SK-N-SH treated with all-trans-retinoic acid at 6 μM for 48 hours (cell line): ENCODE data around the gene ZNF423.
A peak's percentile ranks its signal among the peaks of the same experiment; 100 is the strongest.

Source experiments
- ATAC-seq: fragments of 200-7000 bp; cut with Tn5 transposase; 3 replicates; pipeline ENCODE4 v1.9.1; 2020; ENCODE audit warnings: mild to moderate bottlenecking, moderate library complexity
- BACH2 ChIP-seq: fragments of 250-450 bp; sonication (Bioruptor Pico); IDR thresholded peaks from 2 replicates; pipeline ENCODE4 v1.9.0; 2021; ENCODE audit warnings: mild to moderate bottlenecking, borderline replicate concordance
- CSDC2 ChIP-seq: fragments of 250-450 bp; sonication (Bioruptor Pico); IDR thresholded peaks from 2 replicates; pipeline ENCODE4 v1.5.0; 2020; ENCODE audit warnings: mild to moderate bottlenecking, moderate library complexity
- ESRRG ChIP-seq: fragments of 250-450 bp; sonication (Bioruptor Pico); IDR thresholded peaks from 2 replicates; pipeline ENCODE4 v1.6.1; 2021; ENCODE audit warnings: mild to moderate bottlenecking
- ISL1 ChIP-seq: fragments of 250-450 bp; sonication (Bioruptor Pico); IDR thresholded peaks from 2 replicates; pipeline ENCODE4 v2.1.2; 2022; ENCODE audit warnings: mild to moderate bottlenecking, moderate library complexity
- OSR1 ChIP-seq: fragments of 250-450 bp; sonication (Bioruptor Pico); IDR thresholded peaks from 2 replicates; pipeline ENCODE4 v1.8.0; 2022; ENCODE audit warnings: moderate library complexity, mild to moderate bottlenecking, inconsistent platforms
- PPARA ChIP-seq: fragments of 250-450 bp; sonication (Bioruptor Pico); IDR thresholded peaks from 2 replicates; pipeline ENCODE4 v1.5.0; 2020; ENCODE audit warnings: mild to moderate bottlenecking, borderline replicate concordance
- SNAI2 ChIP-seq: fragments of 250-450 bp; sonication (Bioruptor Pico); IDR thresholded peaks from 2 replicates; pipeline ENCODE4 v1.5.0; 2020; ENCODE audit warnings: mild to moderate bottlenecking, moderate library complexity
- TCF4 ChIP-seq: fragments of 250-450 bp; sonication (Bioruptor Pico); IDR thresholded peaks from 2 replicates; pipeline ENCODE4 v1.8.0; 2021; ENCODE audit warnings: mild to moderate bottlenecking, moderate library complexity, borderline replicate concordance
- TOX ChIP-seq: fragments of 250-450 bp; sonication (Bioruptor Pico); IDR thresholded peaks from 2 replicates; pipeline ENCODE4 v1.8.0; 2021; ENCODE audit warnings: mild to moderate bottlenecking, moderate library complexity, borderline replicate concordance
- ZC3H10 ChIP-seq: fragments of 250-450 bp; sonication (Bioruptor Pico); IDR thresholded peaks from 2 replicates; pipeline ENCODE4 v1.5.1; 2021; ENCODE audit warnings: mild to moderate bottlenecking, moderate library complexity
- ZFP30 ChIP-seq: fragments of 450-650 bp; formaldehyde crosslinking; IDR thresholded peaks from 2 replicates; pipeline ENCODE4 v1.5.0; 2022; ENCODE audit warnings: mild to moderate bottlenecking, moderate library complexity
- ZNF70 ChIP-seq: fragments of 450-650 bp; formaldehyde crosslinking; IDR thresholded peaks from 2 replicates; pipeline ENCODE4 v1.5.0; 2020; ENCODE audit warnings: mild to moderate bottlenecking, moderate library complexity
- ZNF8 ChIP-seq: fragments of 450-650 bp; formaldehyde crosslinking; IDR thresholded peaks from 2 replicates; pipeline ENCODE4 v1.5.0; 2020; ENCODE audit warnings: mild to moderate bottlenecking, moderate library complexity
- TF ChIP-seq, protein P1 (sequence below): fragments of 250-450 bp; sonication (Bioruptor Pico); IDR thresholded peaks from 2 replicates; pipeline ENCODE4 v1.5.0; 2020; ENCODE audit warnings: mild to moderate bottlenecking, moderate library complexity
- TF ChIP-seq, protein P2 (sequence below): fragments of 250-450 bp; sonication (Bioruptor Pico); IDR thresholded peaks from 2 replicates; pipeline ENCODE4 v1.8.0; 2020; ENCODE audit warnings: mild to moderate bottlenecking, moderate library complexity, borderline replicate concordance
- TF ChIP-seq, protein P3 (sequence below): fragments of 250-450 bp; sonication (Bioruptor Pico); IDR thresholded peaks from 2 replicates; pipeline ENCODE4 v1.5.1; 2021; ENCODE audit warnings: mild to moderate bottlenecking, moderate library complexity
- TF ChIP-seq, protein P4 (sequence below): fragments of 250-450 bp; sonication (Bioruptor Pico); IDR thresholded peaks from 2 replicates; pipeline ENCODE4 v1.8.0; 2021; ENCODE audit warnings: low read depth, mild to moderate bottlenecking, moderate library complexity, borderline replicate concordance

Gene ZNF423

DNA sequence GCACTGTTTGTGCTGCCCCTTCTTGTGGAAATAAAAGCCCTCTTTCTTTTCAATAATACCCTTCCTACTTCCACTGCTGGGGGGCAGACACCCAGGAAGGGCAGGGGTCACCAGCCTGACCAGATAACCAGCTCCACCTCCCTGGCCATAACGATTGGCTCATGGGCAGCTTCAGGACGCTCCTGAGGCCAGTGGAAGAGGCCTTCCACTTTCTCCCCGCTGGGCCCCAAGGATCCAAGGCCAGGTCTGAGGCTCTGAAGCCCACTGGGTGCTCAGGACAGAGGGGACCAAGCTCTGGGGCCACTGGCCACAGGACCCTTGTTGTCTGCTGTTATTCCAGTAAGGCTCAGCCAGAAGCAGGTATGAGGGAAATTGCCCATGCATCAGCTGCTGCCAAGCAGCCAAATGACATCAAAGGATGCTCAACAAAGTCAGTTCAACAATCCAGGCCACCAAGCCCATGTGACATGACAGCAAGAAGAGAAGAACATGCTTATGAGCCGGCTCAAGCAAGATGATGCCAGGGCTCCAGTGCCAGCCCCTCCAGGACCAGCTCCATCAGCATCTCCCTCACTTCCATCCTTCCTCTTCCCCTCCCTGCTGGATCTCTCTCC lies 238.8 kb downstream of the ZNF423 start (continued):
- TF ChIP-seq ISL1 (CRISPR knock-in tag) = no peak
- no peak for TF ChIP-seq BACH2
- TF ChIP-seq PPARA = no peak
- TF ChIP-seq TOX (CRISPR knock-in tag) = no peak
- TF ChIP-seq, protein P1, sequence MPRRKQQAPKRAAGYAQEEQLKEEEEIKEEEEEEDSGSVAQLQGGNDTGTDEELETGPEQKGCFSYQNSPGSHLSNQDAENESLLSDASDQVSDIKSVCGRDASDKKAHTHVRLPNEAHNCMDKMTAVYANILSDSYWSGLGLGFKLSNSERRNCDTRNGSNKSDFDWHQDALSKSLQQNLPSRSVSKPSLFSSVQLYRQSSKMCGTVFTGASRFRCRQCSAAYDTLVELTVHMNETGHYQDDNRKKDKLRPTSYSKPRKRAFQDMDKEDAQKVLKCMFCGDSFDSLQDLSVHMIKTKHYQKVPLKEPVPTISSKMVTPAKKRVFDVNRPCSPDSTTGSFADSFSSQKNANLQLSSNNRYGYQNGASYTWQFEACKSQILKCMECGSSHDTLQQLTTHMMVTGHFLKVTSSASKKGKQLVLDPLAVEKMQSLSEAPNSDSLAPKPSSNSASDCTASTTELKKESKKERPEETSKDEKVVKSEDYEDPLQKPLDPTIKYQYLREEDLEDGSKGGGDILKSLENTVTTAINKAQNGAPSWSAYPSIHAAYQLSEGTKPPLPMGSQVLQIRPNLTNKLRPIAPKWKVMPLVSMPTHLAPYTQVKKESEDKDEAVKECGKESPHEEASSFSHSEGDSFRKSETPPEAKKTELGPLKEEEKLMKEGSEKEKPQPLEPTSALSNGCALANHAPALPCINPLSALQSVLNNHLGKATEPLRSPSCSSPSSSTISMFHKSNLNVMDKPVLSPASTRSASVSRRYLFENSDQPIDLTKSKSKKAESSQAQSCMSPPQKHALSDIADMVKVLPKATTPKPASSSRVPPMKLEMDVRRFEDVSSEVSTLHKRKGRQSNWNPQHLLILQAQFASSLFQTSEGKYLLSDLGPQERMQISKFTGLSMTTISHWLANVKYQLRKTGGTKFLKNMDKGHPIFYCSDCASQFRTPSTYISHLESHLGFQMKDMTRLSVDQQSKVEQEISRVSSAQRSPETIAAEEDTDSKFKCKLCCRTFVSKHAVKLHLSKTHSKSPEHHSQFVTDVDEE (CRISPR knock-in tag) = no peak
- TF ChIP-seq, all 23 proteins: peak for 0

DNA sequence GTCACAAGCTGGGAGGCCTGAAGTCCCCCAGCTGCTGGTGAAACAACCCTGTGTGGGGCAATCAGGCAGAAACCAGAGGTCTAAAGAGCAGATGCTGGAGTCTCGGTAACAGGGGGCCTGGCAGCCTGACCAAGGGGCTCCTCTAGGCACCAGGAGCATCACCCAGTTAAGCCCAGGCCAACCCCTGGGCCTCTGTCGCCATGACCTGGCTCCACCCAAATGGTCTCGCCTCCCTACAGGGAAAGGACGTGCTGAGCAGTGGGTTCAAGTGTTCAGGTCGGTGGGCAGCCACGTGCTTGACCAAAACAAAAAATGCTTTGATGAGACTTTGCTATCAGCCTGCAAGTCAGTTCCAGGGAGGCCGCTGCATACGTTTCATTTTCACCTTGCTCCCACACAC lies 240.3 kb downstream of the ZNF423 start:
- ATAC-seq = no peak
- TF ChIP-seq, protein P2, sequence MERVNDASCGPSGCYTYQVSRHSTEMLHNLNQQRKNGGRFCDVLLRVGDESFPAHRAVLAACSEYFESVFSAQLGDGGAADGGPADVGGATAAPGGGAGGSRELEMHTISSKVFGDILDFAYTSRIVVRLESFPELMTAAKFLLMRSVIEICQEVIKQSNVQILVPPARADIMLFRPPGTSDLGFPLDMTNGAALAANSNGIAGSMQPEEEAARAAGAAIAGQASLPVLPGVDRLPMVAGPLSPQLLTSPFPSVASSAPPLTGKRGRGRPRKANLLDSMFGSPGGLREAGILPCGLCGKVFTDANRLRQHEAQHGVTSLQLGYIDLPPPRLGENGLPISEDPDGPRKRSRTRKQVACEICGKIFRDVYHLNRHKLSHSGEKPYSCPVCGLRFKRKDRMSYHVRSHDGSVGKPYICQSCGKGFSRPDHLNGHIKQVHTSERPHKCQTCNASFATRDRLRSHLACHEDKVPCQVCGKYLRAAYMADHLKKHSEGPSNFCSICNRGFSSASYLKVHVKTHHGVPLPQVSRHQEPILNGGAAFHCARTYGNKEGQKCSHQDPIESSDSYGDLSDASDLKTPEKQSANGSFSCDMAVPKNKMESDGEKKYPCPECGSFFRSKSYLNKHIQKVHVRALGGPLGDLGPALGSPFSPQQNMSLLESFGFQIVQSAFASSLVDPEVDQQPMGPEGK (CRISPR knock-in tag) = no peak
- no peak for TF ChIP-seq SNAI2
- no peak for TF ChIP-seq ZFP30 (CRISPR knock-in tag)
- no peak for TF ChIP-seq TOX (CRISPR knock-in tag)
- TF ChIP-seq ZNF8 = no peak
- TF ChIP-seq, protein P3, sequence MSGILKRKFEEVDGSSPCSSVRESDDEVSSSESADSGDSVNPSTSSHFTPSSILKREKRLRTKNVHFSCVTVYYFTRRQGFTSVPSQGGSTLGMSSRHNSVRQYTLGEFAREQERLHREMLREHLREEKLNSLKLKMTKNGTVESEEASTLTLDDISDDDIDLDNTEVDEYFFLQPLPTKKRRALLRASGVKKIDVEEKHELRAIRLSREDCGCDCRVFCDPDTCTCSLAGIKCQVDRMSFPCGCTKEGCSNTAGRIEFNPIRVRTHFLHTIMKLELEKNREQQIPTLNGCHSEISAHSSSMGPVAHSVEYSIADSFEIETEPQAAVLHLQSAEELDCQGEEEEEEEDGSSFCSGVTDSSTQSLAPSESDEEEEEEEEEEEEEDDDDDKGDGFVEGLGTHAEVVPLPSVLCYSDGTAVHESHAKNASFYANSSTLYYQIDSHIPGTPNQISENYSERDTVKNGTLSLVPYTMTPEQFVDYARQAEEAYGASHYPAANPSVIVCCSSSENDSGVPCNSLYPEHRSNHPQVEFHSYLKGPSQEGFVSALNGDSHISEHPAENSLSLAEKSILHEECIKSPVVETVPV = no peak
- TF ChIP-seq, protein P4, sequence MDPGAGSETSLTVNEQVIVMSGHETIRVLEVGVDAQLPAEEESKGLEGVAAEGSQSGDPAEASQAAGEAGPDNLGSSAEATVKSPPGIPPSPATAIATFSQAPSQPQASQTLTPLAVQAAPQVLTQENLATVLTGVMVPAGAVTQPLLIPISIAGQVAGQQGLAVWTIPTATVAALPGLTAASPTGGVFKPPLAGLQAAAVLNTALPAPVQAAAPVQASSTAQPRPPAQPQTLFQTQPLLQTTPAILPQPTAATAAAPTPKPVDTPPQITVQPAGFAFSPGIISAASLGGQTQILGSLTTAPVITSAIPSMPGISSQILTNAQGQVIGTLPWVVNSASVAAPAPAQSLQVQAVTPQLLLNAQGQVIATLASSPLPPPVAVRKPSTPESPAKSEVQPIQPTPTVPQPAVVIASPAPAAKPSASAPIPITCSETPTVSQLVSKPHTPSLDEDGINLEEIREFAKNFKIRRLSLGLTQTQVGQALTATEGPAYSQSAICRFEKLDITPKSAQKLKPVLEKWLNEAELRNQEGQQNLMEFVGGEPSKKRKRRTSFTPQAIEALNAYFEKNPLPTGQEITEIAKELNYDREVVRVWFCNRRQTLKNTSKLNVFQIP = no peak
- TF ChIP-seq TCF4 (CRISPR knock-in tag) = no peak
- TF ChIP-seq CSDC2 (CRISPR knock-in tag) = no peak
- TF ChIP-seq ESRRG = no peak
- TF ChIP-seq OSR1 = no peak
- TF ChIP-seq, all 23 proteins: peak for 0

DNA sequence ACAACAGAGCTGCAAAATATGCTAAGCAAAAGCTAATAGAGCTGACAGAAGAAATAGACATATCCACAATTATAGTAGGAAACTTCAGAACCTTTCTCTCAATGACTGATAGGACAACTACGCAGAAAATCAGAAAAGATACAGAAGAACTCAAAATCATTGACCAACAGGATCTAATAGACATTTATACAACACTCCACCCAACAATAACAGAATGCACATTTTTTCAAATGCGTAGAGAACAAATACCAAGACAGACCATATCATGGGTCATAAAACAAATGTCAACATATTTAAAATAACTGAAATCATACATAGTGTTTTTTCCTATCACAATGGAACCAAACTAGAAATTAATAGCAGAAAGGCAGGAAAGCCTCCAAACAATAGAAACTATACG lies 244.9 kb downstream of the ZNF423 start:
- TF ChIP-seq, protein P1 (CRISPR knock-in tag) = no peak
- no peak for TF ChIP-seq SNAI2
- no peak for TF ChIP-seq ZNF70 (CRISPR knock-in tag)
- TF ChIP-seq, all 23 proteins: peak for 0
- ATAC-seq = no peak

DNA sequence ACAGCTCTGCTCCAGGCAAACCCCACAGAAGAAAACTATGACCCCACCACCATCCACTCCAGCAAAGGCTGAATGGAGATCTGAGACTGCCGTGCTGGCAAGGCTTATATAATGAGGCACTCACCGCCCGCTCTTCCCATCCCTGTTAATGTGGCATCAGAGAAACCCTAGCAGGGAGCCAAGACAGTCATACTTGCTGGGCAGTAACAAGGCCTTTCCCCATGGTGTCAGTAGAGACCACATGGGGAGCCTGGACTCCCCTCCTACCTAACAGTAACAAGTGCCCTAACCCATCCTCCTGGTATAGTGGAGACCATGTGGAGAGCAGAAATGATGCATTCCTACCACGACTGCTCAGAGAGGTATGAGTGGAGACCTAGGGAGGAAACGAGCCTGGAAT lies 247.1 kb downstream of the ZNF423 start:
- ATAC-seq = peak; percentile 71; the same call in 2 of the 3 replicates
- TF ChIP-seq, protein P1 (CRISPR knock-in tag) = no peak
- TF ChIP-seq BACH2 (no peak), ESRRG (no peak), ZC3H10 (CRISPR knock-in tag) (no peak), ISL1 (CRISPR knock-in tag) (no peak)
- TF ChIP-seq, protein P2 (CRISPR knock-in tag) = no peak
- TF ChIP-seq, protein P3 = no peak
